ENCODE measurements around the gene WFIKKN2.

DNA sequence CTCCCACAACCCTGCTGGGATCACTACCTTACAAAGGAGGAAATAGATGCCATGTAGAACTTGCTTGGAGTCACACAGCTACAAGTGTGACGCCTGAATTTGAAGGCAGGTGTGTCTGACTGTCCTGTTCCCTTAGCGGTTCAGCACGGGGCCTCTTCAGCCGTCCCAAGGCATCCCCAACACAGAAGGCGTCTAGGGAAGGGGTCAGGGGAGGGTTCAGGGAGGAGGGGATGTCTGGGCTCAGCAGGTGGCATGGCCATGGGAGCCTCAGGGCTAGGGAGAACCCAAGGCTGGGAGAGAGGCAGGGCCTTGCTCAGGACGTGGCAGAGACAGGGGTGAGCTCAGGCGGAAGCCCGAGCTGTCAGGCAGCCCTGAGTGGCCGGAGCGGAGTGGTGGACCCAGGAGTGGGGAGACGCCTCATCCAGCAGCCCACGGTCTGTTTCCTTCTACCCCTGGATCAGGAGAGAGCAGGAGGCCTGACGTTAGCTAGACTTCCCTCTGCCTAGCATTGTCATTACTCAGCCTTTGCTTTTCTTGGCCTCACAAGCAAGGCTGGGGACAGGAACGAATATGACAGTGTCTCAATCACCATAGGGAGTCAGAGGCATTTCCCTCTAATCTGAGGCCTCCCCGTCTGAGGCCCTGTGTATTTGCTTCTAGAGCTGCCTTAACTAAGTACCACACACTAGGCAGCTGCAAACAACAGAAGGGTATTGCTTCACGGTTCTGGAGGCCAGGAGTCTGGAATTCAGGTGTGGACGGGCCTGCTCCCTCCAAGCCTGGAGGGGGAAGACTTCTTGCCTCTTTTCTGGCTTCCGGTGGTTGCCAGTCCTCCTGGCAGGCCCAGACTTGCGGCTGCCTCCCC lies 36.7 kb upstream of the WFIKKN2 start:
- TF ChIP-seq, protein P1, sequence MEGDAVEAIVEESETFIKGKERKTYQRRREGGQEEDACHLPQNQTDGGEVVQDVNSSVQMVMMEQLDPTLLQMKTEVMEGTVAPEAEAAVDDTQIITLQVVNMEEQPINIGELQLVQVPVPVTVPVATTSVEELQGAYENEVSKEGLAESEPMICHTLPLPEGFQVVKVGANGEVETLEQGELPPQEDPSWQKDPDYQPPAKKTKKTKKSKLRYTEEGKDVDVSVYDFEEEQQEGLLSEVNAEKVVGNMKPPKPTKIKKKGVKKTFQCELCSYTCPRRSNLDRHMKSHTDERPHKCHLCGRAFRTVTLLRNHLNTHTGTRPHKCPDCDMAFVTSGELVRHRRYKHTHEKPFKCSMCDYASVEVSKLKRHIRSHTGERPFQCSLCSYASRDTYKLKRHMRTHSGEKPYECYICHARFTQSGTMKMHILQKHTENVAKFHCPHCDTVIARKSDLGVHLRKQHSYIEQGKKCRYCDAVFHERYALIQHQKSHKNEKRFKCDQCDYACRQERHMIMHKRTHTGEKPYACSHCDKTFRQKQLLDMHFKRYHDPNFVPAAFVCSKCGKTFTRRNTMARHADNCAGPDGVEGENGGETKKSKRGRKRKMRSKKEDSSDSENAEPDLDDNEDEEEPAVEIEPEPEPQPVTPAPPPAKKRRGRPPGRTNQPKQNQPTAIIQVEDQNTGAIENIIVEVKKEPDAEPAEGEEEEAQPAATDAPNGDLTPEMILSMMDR (IDR thresholded peaks at IDR 0.05; ENCODE audit: insufficient read depth, low read depth, low read length), result no peak
- no peak for TF ChIP-seq EZH2 (IDR thresholded peaks at IDR 0.05; ENCODE audit: insufficient read depth, low read length)
